ENCODE data around the gene TK1.

- TF ChIP-seq CTCF (conservative IDR thresholded peaks at IDR 0.05; ENCODE audit: low read depth, low read length) (no peak), EZH2 (IDR thresholded peaks at IDR 0.05; ENCODE audit: borderline replicate concordance, low read depth, low read length, poor library complexity, severe bottlenecking) (no peak)
These were observed 45.4 kb upstream of the TK1 start for GRCh38 chr17:78231991-78232858.

Measured in A673 (cell line).